ENCODE measurements around the gene CGAS.

The CGAS gene

DNA sequence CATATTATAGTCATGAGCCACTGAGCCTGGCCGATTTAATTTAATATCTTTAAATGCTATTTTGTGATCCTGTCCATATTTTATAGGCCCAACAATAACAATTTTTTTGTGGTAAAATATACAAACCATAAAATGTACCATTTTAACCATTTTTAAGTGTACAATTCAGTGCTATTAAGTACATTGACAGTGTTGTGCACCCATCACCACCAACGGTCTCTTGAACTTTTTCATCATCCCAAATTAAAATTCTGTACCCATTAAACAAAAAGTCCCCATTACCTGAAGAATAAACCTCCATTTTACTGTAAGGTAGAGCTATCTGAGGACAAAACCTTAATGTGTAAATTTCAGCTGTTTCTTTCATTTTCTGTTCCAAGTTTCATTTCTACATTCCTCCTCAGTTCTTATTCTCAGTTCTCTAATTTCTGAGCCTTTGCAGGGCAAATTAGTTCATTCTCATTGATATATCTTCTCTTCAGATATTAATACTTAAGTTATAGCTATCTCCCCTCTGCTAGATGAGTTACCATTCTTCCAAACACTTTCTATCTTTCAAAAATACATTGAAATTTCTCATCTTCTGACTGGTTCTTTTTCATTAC, 19.7 kb upstream of the CGAS start:
- TF ChIP-seq, protein P1, sequence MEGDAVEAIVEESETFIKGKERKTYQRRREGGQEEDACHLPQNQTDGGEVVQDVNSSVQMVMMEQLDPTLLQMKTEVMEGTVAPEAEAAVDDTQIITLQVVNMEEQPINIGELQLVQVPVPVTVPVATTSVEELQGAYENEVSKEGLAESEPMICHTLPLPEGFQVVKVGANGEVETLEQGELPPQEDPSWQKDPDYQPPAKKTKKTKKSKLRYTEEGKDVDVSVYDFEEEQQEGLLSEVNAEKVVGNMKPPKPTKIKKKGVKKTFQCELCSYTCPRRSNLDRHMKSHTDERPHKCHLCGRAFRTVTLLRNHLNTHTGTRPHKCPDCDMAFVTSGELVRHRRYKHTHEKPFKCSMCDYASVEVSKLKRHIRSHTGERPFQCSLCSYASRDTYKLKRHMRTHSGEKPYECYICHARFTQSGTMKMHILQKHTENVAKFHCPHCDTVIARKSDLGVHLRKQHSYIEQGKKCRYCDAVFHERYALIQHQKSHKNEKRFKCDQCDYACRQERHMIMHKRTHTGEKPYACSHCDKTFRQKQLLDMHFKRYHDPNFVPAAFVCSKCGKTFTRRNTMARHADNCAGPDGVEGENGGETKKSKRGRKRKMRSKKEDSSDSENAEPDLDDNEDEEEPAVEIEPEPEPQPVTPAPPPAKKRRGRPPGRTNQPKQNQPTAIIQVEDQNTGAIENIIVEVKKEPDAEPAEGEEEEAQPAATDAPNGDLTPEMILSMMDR (IDR thresholded peaks at IDR 0.05): no peak

DNA sequence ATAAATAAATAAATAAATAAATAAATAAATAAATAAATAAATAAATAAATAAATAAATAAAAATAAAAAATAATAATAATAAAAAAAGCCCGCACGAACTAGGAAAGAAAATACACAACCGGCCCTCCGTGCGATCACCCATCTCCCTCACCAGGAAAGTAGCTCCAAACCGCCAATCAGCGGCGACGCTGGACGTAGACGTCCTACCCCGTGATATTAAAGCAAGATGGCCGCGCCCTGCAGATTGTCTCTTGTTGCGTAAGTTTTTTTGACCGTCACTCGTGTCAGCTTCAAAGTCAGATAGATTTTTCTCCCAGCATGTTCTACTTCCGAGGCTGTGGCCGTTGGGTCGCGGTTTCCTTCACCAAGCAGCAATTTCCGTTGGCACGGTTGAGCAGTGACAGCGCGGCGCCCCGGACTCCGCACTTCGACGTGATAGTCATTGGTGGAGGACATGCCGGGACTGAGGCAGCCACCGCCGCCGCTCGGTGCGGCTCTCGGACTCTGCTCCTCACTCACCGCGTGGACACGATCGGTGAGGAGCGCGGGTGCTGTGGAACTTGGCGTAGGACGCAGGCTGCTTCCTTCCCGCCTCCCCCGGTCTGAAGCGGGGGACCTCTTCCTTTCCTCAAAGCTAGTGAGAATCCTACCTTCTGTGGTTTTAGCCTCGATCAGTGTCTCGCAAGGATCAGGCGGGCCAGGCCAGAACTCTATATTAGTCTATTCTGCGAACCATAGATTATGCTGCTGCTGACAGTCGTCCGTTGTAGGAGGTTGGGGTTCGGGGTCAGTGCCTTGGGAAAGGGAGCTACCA, 9.6 kb upstream of the CGAS start, which contains the start of gene MTO1:
Gene MTO1 (plus strand): TSS at position 201 of the 814 bp plus-strand sequence. CDS start 118 bp downstream, at position 319.
- TF ChIP-seq, protein P1 (IDR thresholded peaks at IDR 0.05): no peak

DNA sequence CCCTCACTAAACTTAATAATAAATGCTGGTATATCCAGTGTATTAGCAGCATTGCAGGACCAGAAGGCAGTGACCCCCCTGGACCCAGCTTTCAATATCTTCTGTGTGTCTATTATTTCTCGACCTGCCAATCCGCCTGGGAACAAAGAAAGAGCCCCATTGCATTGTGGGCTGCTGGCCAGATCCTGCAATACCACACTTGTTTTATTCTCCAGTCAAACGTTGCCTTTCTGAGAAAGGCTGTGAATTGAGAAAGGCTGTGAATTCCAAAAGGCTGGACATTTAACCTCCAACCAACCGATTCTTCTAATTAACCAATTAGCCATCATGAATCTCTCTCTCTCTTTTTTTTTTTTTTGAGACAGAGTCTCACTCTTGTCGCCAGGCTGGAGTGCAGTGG, 8.0 kb upstream of the CGAS start:
- TF ChIP-seq, protein P1 (IDR thresholded peaks at IDR 0.05): no peak

DNA sequence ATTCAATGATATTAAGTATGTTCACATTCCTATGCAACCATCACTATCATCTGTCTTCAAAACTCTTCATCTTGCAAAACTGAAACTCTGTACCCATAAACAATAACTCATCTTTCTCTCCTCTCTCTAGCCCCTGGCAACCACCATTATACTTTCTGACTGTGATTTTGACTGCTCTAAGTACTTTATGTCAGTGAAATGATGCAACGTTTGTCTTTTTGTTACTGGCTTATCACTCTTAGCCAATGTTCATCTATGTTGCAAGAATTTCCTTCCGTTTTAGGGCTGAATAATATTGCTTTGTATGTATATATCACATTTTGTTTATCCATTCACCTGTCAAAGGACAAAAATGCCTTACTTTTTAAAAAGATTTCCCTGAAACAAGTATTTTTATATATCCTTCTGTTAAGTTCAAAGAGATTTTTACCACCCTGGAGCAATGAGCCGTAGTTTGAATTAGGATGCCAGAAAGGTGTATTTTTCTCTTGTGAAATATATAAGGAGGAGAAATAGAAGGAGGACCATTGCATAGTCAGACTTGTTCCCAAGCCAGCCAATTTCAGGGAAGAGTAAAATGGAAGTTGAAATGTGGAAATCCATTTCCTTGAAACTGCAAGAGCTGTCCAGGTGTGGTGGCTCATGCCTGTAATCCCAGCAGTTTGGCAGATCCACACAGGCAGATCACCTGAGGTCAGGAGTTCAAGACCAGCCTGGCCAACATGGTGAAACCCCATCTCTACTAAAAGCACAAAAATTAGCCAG, 4.0 kb upstream of the CGAS start:
- TF ChIP-seq, protein P1 (IDR thresholded peaks at IDR 0.05): no peak

DNA sequence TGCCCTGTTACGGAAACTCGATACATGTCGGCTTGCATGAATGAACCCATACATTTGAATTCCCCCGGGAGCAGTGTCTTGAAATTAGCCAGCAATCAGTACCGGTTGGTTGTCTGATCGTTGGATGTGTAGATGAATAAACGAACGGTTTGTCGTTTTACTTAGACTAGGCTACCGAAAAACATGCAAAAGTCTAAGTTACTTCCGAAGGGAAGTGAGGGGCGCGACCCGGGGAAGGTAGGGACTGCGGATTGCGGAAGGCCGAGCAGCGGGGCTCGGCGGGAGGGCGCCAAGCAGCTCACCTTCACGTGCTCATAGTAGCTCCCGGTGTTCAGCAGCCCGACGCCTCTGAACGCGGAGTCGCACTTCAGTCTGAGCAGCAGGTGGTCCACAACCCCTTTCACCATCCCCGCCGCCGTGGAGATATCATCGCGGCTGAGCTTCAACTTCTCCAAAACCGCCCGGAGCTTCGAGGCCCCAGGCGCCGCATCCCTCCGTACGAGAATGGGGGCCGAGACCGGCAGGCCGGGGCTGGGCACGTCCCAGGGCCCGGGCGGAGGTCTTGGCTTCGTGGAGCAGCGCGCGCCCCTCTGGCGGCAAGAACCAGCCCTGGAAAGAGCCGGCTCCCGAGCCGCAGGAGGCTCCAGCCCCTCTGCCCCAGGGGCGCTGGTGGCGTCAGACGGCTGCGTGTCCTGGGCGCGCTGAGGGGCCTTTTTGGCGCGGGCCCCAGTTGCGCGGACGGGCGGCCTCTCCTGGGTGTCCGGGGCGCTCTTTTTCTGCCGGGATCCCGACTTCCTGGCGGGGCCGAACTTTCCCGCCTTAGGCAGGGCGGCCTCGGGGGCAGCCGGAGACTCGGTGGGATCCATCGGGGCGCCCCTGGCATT, 632 bp downstream of the CGAS start:
- TF ChIP-seq, protein P1 (IDR thresholded peaks at IDR 0.05): no peak

DNA sequence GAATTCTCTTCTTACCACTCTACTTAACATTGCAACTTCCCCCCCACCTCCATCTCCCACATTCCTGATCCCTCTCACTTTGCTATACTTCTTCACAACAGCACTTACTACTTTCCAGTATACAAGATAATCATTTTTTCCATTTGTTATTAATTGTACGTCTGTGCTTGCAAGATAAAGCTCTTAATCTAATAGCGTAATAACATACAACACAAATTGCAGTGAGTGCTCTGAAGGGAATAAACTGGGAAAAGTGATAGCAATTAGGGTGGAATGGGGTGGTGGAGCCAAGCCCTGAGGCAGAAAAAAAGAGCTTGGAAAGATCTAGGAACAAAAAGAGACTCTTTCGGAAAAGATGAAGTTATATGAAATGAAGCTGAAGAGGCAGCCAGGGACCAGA, 8.5 kb downstream of the CGAS start:
- TF ChIP-seq, protein P1 (IDR thresholded peaks at IDR 0.05): no peak

DNA sequence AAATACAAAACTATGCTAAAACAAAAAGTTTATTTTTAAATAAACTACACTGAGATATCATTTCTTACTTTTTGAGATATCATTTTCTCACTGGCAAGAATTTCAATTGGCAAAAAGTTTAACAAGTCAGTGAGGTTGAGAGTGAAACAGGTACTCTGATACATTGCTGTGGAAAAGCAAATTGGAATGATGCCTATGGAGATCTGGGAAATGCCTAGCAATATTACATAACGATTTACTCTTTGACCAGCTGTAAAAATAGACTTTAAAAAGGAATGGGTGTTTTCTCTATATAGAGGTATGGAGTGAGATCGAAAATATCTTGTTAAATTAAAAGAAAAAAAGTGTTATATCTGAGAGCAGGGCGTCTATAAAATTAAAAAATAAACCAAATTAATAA, 16.9 kb downstream of the CGAS start:
- TF ChIP-seq, protein P1 (IDR thresholded peaks at IDR 0.05): no peak

Measured in LNCAP (cell line).